Heart left ventricle (tissue), 16 donors: ENCODE data around the gene DPF1. TPM values are rescaled to one million over a fixed set of nuclear protein-coding genes. Genes with fewer than 3 reads are reported as not detected.

Experiments
- ATAC-seq, 4 donors: fragments of 200-7000 bp; cut with Tn5 transposase; one replicate each; pipeline ENCODE4 v1.9.1; 2020 to 2022; ENCODE audit warnings: moderate library complexity in 4 of 4, mild to moderate bottlenecking in 3 of 4, moderate number of reproducible peaks in 1 of 4
- DNase-seq, 5 donors: peaks; one replicate each; pipeline ENCODE4 v3.0.0-alpha.2; 2020
- H3K27ac ChIP-seq, 12 donors: fragments of 200-600 bp; sonication (generic) in 4 of 12; one replicate each; pipeline versions ENCODE4 v1.5.0 to v1.8.0; 2016 to 2022; ENCODE audit warnings: mild to moderate bottlenecking in 2 of 12
- H3K27me3 ChIP-seq, 9 donors: fragments of 200-600 bp; sonication (generic) in 2 of 9; one replicate each; pipeline versions ENCODE4 v1.5.1 to v1.8.0; 2016 to 2022; ENCODE audit warnings: mild to moderate bottlenecking in 3 of 9
- H3K36me3 ChIP-seq, 9 donors: fragments of 200-600 bp; sonication (generic) in 2 of 9; one replicate each; pipeline versions ENCODE4 v1.5.0 to v1.8.0; 2018 to 2022; ENCODE audit warnings: mild to moderate bottlenecking in 2 of 9
- H3K4me1 ChIP-seq, 12 donors: fragments of 200-600 bp; sonication (generic) in 4 of 12; one replicate each; pipeline versions ENCODE4 v1.5.0 to v1.8.0; 2016 to 2022; ENCODE audit warnings: mild to moderate bottlenecking in 3 of 12
- H3K4me3 ChIP-seq, 12 donors: fragments of 200-600 bp; sonication (generic) in 4 of 12; one replicate each; pipeline versions ENCODE4 v1.5.0 to v1.8.0; 2017 to 2022; ENCODE audit warnings: mild to moderate bottlenecking in 9 of 12, moderate library complexity in 4 of 12
- H3K9me3 ChIP-seq, 12 donors: fragments of 200-600 bp; sonication (generic) in 4 of 12; one replicate each; pipeline versions ENCODE4 v1.5.0 to v1.8.0; 2016 to 2022; ENCODE audit warnings: mild to moderate bottlenecking in 1 of 12
- CTCF ChIP-seq, 12 donors: fragments of 200-600 bp; sonication (generic) in 4 of 12; IDR thresholded peaks; one replicate each; pipeline versions ENCODE4 v1.5.0 to v1.8.0; 2018 to 2022; ENCODE audit warnings: antibody characterized with exemption in 12 of 12, mild to moderate bottlenecking in 5 of 12
- POLR2A ChIP-seq, 2 donors: fragments of 450-650 bp; IDR thresholded peaks; one replicate each; pipeline ENCODE4 v1.6.1; 2017; ENCODE audit warnings: antibody characterized with exemption in 2 of 2, mild to moderate bottlenecking in 2 of 2, moderate library complexity in 2 of 2
- WGBS, 4 donors: extraction: QIAGEN DNeasy Blood & Tissue Kit in 2 of 4; methylation state at CpG; one replicate each; pipeline versions ENCODE4 v1.1.5 to v1.1.7; 2013 to 2018; 5-methylcytosine and 5-hydroxymethylcytosine counted together
- intact Hi-C, 10 donors: fragments of 100-400 bp; cut with DNase I; formaldehyde crosslinking; loops; one replicate each; pipeline versions ENCODE4 v1.11.1 to v1.14.2; 2022
- polyA plus RNA-seq, 2 donors: library from polyadenylated mRNA; stranded (reverse); fragments of 200-250 nt; gene quantifications; one replicate each; pipeline ENCODE4 v1.2.3, GENCODE V29; 2013
- total RNA-seq, 9 donors: library from RNA; depleted of rRNA in 2 of 9; stranded (reverse); fragments of >200 nt in 2 of 9; fragmentation: NEBNext Ultra II Directional in 3 of 9; extraction: Animal tissue kit (Norgen Biotek cat#: 25700) in 3 of 9; gene quantifications; one replicate each; pipeline versions ENCODE4 v1.1.0 to v1.2.4, GENCODE V29; 2016 to 2023
- donor health status: ischemic (EF 13 %, LVEDD 7.1; RV severe dilation, severe dysfunction).
- donor health status: healthy with polysubstance abuse.
- donor health status: DM: no; HTN: yes; CAD: no.
- donor health status: DM: no; HTN: no; CAD: no.
- donor health status: ischemic (EF 25% LVEDD 6.9; RV normal size, moderate dysfunction).
- donor health status: ischemic (EF 25% LVEDD 5.7; RV mildly dilated, moderate dysfunction).
- donor health status: healthy.
- donor health status: DM: yes; HTN: yes; CAD: no.
- donor health status: ischemic (EF 35%, LVEDD 5.7; RV mildly dilated, moderate dysfunction).
- donor health status: nonischemic (EF 11% LVEDD 7.7; RV severe dilation, severe dysfunction).
- donor health status: DM: yes; HTN: yes; CAD: no.
- donor health status: PGD.
- donor health status: ischemic (EF 29% LVEDD 5.4; RV normal size, mild dysfunction).
- donor health status: nonischemic (EF 23%, LVEDD 6.1; RV moderate dilation, normal function).

DPF1 gene
- total and polyA plus RNA-seq, 11 donors, result 0.11 to 1.2 (median 0.37) TPM; not detected in 2

GRCh38 chr19:38267761-38268483 is 43.9 kb upstream of the DPF1 start:
- DNase-seq (no peak), ATAC-seq (no peak)
- Histone ChIP-seq H3K4me1 (peaks cover 4 to 21% (median 11%) of the 10 kb centered on the region in 12 donors), H3K36me3 (no peaks in the 10 kb centered on the region), H3K4me3 (no peak overlapping the region), H3K27ac (no peak overlapping the region), H3K9me3 (no peaks in the 10 kb centered on the region), H3K27me3 (no peaks in the 10 kb centered on the region)
- WGBS, 4 donors, result 70 to 86% (median 81%) methylated on average over 12 of the region's 12 CpGs
- TF ChIP-seq CTCF (IDR thresholded peaks at IDR 0.05), result no peak
- no peak for TF ChIP-seq POLR2A (IDR thresholded peaks at IDR 0.05)
- intact Hi-C loops, result no loop called here

- no peaks in the 10 kb centered on the region for H3K27me3 ChIP-seq
- intact Hi-C loops, result no loop called here
- no peaks in the 10 kb centered on the region for H3K36me3 ChIP-seq
- ATAC-seq (no peak), DNase-seq (no peak)
- no peak overlapping the region for H3K4me3 ChIP-seq
- H3K9me3 ChIP-seq, result no peaks in the 10 kb centered on the region
- TF ChIP-seq CTCF (IDR thresholded peaks at IDR 0.05), result no peak
- TF ChIP-seq POLR2A (IDR thresholded peaks at IDR 0.05), result no peak
- no peak overlapping the region for H3K27ac ChIP-seq
- WGBS, 4 donors, result 83 to 84% (median 84%) methylated on average over 11 to 12 of the region's 12 CpGs
- H3K4me1 ChIP-seq, result peaks cover 4 to 21% (median 11%) of the 10 kb centered on the region in 12 donors
Observed at GRCh38 chr19:38266981-38267597, 43.1 kb upstream of the DPF1 start.

GRCh38 chr19:38265921-38266429 is 42.0 kb upstream of the DPF1 start:
- H3K27ac ChIP-seq, result peak overlapping the region in 1 of 12 donors; percentile 89
- ATAC-seq (no peak), DNase-seq (no peak)
- H3K9me3 ChIP-seq, result no peaks in the 10 kb centered on the region
- intact Hi-C loops, result no loop called here
- H3K4me3 ChIP-seq, result peak overlapping the region in 1 of 12 donors; percentile 75
- WGBS, 4 donors, result 92 to 96% (median 95%) methylated on average over 12 of the region's 12 CpGs
- no peaks in the 10 kb centered on the region for H3K27me3 ChIP-seq
- H3K4me1 ChIP-seq, result peaks cover 4 to 21% (median 11%) of the 10 kb centered on the region in 12 donors
- TF ChIP-seq POLR2A (IDR thresholded peaks at IDR 0.05), result no peak
- TF ChIP-seq CTCF (IDR thresholded peaks at IDR 0.05), result no peak
- no peaks in the 10 kb centered on the region for H3K36me3 ChIP-seq

- TF ChIP-seq CTCF (IDR thresholded peaks at IDR 0.05), result no peak
- TF ChIP-seq POLR2A (IDR thresholded peaks at IDR 0.05), result no peak
- ATAC-seq (peak in 3 of 4 donors; percentile 9 to 21 (median 18)), DNase-seq (no peak)
- H3K4me1 ChIP-seq, result peaks cover 4 to 21% (median 11%) of the 10 kb centered on the region in 12 donors
- WGBS, 4 donors, result 79 to 85% (median 81%) methylated on average over 14 of the region's 14 CpGs
- no peaks in the 10 kb centered on the region for H3K27me3 ChIP-seq
- no peaks in the 10 kb centered on the region for H3K36me3 ChIP-seq
- H3K9me3 ChIP-seq, result no peaks in the 10 kb centered on the region
- H3K27ac ChIP-seq, result peak overlapping the region in 3 of 12 donors; percentile 3 to 89 (median 64)
- H3K4me3 ChIP-seq, result peak overlapping the region in 8 of 12 donors; percentile 53 to 75 (median 62)
- intact Hi-C loops, result no loop called here
Observed at GRCh38 chr19:38265213-38265861, 41.3 kb upstream of the DPF1 start.
